PC-9 (cell line): ENCODE data around the gene DSCAML1. TPM values are rescaled to one million over a fixed set of nuclear protein-coding genes. Genes with fewer than 3 reads are reported as not detected.
A peak's percentile ranks its signal among the peaks of the same experiment; 100 is the strongest.

Source experiments
- Bru-seq: library from RNA; stranded (reverse); fragments of 400-500 nt; gene quantifications from one replicate; lab custom pipeline; 2021; lab: Mats Ljungman, UMichigan
- BruChase-seq, 2 experiments: library from RNA; stranded (reverse); fragments of 400-500 nt; gene quantifications; one replicate each; lab custom pipeline; 2021; lab: Mats Ljungman, UMichigan
- BruUV-seq: library from RNA; stranded (reverse); fragments of 400-500 nt; replicated peaks from 2 replicates; lab custom pipeline; 2021; lab: Mats Ljungman, UMichigan
- CTCF ChIA-PET: fragments of 300-600 bp; sonication (Branson Sonifier 250); formaldehyde crosslinking; loops from one replicate; lab custom pipeline; 2022; ENCODE audit warnings: antibody characterized with exemption; lab: Charles Lee
- POLR2A ChIA-PET: fragments of 300-600 bp; sonication (Branson Sonifier 250); formaldehyde crosslinking; loops from one replicate; lab custom pipeline; 2022; ENCODE audit warnings: antibody characterized with exemption; ENCODE audit not compliant: unreplicated experiment; lab: Charles Lee
- DNase-seq, 2 experiments: peaks; one replicate each; pipeline versions ENCODE4 v3.0.0 to v3.0.0-alpha.2; 2015 to 2022; ENCODE audit warnings: mixed read lengths in 1 of 2
- H2AFZ ChIP-seq: fragments of 200-600 bp; sonication (generic); 2 replicates; pipeline ENCODE4 v1.8.1; 2017; ENCODE audit warnings: antibody characterized with exemption
- H3F3A ChIP-seq: fragments of 200-600 bp; sonication (generic); 2 replicates; pipeline ENCODE4 v1.8.1; 2017; ENCODE audit warnings: antibody characterized with exemption, mild to moderate bottlenecking, low read depth; ENCODE audit not compliant: insufficient read depth
- H3K27ac ChIP-seq: fragments of 200-600 bp; sonication (generic); 2 replicates; pipeline ENCODE4 v1.6.1; 2016; ENCODE audit warnings: mixed run types
- H3K27me3 ChIP-seq: fragments of 200-600 bp; sonication (generic); 2 replicates; pipeline ENCODE4 v1.6.1; 2016; ENCODE audit warnings: low read depth, mixed run types; ENCODE audit not compliant: insufficient read depth
- H3K36me3 ChIP-seq: fragments of 200-600 bp; sonication (generic); 2 replicates; pipeline ENCODE4 v1.6.1; 2016; ENCODE audit warnings: low read depth, mixed run types
- H3K4me1 ChIP-seq: fragments of 200-600 bp; sonication (generic); replicated peaks from 2 replicates; pipeline ENCODE4 v1.6.1; 2016; ENCODE audit warnings: mixed run types; ENCODE audit not compliant: insufficient read depth
- H3K4me2 ChIP-seq: fragments of 200-600 bp; sonication (generic); 2 replicates; pipeline ENCODE4 v1.6.1; 2017; ENCODE audit warnings: mixed run types
- H3K4me3 ChIP-seq: fragments of 200-600 bp; sonication (generic); 2 replicates; pipeline ENCODE4 v1.6.1; 2016; ENCODE audit warnings: mixed run types
- H3K79me2 ChIP-seq: fragments of 200-600 bp; sonication (generic); 2 replicates; pipeline ENCODE4 v1.6.1; 2017; ENCODE audit warnings: low read depth, mixed run types
- H3K9me2 ChIP-seq: fragments of 200-600 bp; sonication (generic); 2 replicates; pipeline ENCODE4 v1.8.1; 2017; ENCODE audit warnings: mild to moderate bottlenecking; ENCODE audit not compliant: insufficient read depth
- H3K9me3 ChIP-seq: fragments of 200-600 bp; sonication (generic); 2 replicates; pipeline ENCODE4 v1.8.1; 2016; ENCODE audit warnings: low read depth; ENCODE audit not compliant: insufficient read depth
- H4K20me1 ChIP-seq: fragments of 200-600 bp; sonication (generic); 2 replicates; pipeline ENCODE4 v1.8.1; 2017; ENCODE audit not compliant: insufficient read depth
- CTCF ChIP-seq: fragments of 200-600 bp; sonication (generic); conservative IDR thresholded peaks from 2 replicates; pipeline ENCODE4 v1.6.1; 2017; ENCODE audit warnings: mixed run types, antibody characterized with exemption, mild to moderate bottlenecking, moderate library complexity
- EZH2 ChIP-seq: fragments of 200-600 bp; sonication (generic); IDR thresholded peaks from 2 replicates; pipeline ENCODE4 v1.8.0; 2017; ENCODE audit warnings: antibody characterized with exemption, low read depth
- intact Hi-C: fragments of 100-400 bp; cut with micrococcal nuclease; formaldehyde crosslinking; loops from one replicate; pipeline ENCODE4 v1.10.0; 2022; ENCODE audit not compliant: unreplicated experiment
- long read RNA-seq: library from polyadenylated mRNA; stranded (forward); transcript quantifications from one replicate; pipeline ENCODE4 v2.0.0, GENCODE V29; 2022
- total RNA-seq: library from RNA; stranded (reverse); gene quantifications from 2 replicates; pipeline ENCODE4 v1.2.3, GENCODE V29; 2021

The DSCAML1 gene, protein sequence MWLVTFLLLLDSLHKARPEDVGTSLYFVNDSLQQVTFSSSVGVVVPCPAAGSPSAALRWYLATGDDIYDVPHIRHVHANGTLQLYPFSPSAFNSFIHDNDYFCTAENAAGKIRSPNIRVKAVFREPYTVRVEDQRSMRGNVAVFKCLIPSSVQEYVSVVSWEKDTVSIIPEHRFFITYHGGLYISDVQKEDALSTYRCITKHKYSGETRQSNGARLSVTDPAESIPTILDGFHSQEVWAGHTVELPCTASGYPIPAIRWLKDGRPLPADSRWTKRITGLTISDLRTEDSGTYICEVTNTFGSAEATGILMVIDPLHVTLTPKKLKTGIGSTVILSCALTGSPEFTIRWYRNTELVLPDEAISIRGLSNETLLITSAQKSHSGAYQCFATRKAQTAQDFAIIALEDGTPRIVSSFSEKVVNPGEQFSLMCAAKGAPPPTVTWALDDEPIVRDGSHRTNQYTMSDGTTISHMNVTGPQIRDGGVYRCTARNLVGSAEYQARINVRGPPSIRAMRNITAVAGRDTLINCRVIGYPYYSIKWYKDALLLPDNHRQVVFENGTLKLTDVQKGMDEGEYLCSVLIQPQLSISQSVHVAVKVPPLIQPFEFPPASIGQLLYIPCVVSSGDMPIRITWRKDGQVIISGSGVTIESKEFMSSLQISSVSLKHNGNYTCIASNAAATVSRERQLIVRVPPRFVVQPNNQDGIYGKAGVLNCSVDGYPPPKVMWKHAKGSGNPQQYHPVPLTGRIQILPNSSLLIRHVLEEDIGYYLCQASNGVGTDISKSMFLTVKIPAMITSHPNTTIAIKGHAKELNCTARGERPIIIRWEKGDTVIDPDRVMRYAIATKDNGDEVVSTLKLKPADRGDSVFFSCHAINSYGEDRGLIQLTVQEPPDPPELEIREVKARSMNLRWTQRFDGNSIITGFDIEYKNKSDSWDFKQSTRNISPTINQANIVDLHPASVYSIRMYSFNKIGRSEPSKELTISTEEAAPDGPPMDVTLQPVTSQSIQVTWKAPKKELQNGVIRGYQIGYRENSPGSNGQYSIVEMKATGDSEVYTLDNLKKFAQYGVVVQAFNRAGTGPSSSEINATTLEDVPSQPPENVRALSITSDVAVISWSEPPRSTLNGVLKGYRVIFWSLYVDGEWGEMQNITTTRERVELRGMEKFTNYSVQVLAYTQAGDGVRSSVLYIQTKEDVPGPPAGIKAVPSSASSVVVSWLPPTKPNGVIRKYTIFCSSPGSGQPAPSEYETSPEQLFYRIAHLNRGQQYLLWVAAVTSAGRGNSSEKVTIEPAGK (N-terminal part only)
- total RNA-seq (not detected in 2 replicates), Bru-seq, nascent RNA (not detected), BruChase-seq, experiment 1, labeled RNA remaining after a 2-hour chase (percentile 2 among the genes with signal in this experiment), BruChase-seq, experiment 2, labeled RNA remaining after a 6-hour chase (not detected)
- long read RNA-seq: 0 reads

DNA sequence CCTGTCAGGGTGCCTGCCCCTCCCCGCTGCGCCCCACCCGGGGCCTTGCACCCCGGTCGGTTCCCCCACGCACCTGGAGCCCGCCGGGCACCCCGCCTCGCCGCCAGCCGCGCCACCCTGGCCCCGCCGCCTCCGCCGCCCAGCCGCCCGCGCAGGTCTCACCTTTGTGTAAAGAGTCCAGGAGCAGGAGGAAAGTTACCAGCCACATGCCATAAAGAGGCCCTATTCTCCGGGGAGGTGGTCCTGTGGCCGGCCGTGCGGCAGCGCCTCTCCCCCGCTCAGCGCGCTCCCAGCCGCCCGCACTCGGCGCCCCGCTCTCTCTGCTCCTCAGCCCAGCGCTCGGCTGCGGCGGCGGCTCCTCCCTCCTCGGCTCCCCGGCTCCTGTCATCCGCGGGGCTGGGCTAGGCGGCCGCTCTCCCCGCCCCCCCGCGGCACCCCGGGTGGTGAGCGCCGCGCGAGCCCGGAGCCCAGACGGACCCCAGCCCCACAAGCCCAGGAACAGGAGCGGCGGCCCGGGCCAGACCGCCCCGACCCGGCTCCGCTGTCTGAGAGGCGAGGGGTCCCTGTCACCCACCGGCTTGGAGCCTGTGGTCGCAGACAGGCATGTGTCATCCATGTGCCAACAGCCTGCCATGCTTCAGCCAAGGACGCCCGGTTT lies at the start of gene DSCAML1:
DSCAML1 (minus strand) TSS at position 345 of the 658 bp plus-strand sequence; CDS start at position 208, 137 bp downstream.
- Histone ChIP-seq H2AFZ (no peak within 1 kb of the TSS), H3F3A (no peaks in the 10 kb centered on the region), H3K27me3 (peaks cover 80% of the 10 kb centered on the region), H3K27ac (no peak within 1 kb of the TSS), H3K9me2 (no peaks in the 10 kb centered on the region), H4K20me1 (no peaks in the 10 kb centered on the region), H3K79me2 (no peaks in the 10 kb centered on the region), H3K4me1 (no peaks in the 10 kb centered on the region), H3K4me3 (no peak within 1 kb of the TSS), H3K36me3 (no peaks in the 10 kb centered on the region), H3K4me2 (no peak within 1 kb of the TSS), H3K9me3 (no peaks in the 10 kb centered on the region)
- DNase-seq: no peak
- CTCF ChIA-PET: no interaction called here
- POLR2A ChIA-PET: no interaction called here
- BruUV-seq: no TSS peak
- no peak for TF ChIP-seq CTCF
- no peak for TF ChIP-seq EZH2
- intact Hi-C loops: no loop called here

DNA sequence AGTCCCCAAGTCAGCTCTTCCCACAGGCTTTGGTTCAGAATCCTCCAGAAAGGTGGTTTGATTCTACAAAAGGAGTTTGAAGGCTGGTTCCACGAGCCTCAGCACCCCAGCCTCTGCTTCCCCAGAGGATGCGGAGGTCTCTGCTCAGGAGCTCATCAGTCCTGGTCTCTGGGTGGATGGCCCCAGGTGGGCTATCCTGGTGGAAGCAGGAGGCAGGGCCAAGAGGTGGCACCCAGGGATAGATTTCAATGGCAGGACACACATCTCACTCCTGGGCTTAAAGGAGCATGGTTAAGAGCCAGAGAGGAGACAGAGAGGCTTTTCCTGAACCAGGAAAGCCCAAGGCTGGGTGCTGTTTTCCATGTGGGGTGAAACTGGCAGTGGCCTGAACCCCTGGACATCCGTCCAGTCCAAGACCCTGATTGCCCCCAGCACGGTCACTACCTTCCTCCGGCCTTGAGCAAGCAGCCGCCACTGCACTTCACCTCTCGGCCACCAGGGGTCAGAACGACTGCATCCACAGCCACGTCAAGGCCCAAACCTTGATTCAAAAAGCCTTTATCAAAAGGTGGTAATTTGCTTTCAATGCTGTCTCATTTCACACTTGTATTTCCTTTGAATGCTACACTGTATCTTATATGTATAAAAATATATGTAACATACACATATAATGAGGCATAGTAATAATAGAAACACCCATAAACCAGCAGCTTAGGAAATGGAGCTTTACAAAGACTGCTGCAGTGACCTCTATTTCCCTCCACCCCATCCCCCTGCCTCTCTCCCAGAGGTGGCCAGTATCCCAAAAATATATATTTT lies 46.9 kb upstream of the DSCAML1 start:
- H3F3A ChIP-seq: no peaks in the 10 kb centered on the region
- H3K9me2 ChIP-seq: no peaks in the 10 kb centered on the region
- ChIA-PET POLR2A (no interaction called here), CTCF (interaction anchor here (0.5 to 1.0 kb wide), 3 partner anchors 103 to 728 kb away, joined by 3 to 19 read pairs (median 6); no protein-coding TSS in a partner anchor)
- H3K27me3 ChIP-seq: peaks cover 6% of the 10 kb centered on the region
- DNase-seq: peak in 1 of 2 experiments; percentile 68
- H3K36me3 ChIP-seq: no peaks in the 10 kb centered on the region
- H3K4me3 ChIP-seq: no peak overlapping the region
- no peaks in the 10 kb centered on the region for H3K4me1 ChIP-seq
- intact Hi-C loops: loop anchor here (1.0 kb wide), 2 partner anchors 103 to 209 kb away; no protein-coding TSS in a partner anchor
- no peaks in the 10 kb centered on the region for H4K20me1 ChIP-seq
- H3K9me3 ChIP-seq: no peaks in the 10 kb centered on the region
- H3K4me2 ChIP-seq: no peak overlapping the region
- H3K27ac ChIP-seq: no peak overlapping the region
- BruUV-seq: no TSS peak
- TF ChIP-seq EZH2 (no peak), CTCF (peak; percentile 99)
- no peak overlapping the region for H2AFZ ChIP-seq
- no peaks in the 10 kb centered on the region for H3K79me2 ChIP-seq
